MM.1S (cell line): ENCODE data around the gene SCIMP.

ENCODE experiments used
- DNase-seq: peaks from one replicate; pipeline ENCODE4 v3.0.0-alpha.2; 2015
- H2AFZ ChIP-seq: fragments of 300-600 bp; sonication (generic); 2 replicates; pipeline ENCODE4 v1.6.0; 2016; ENCODE audit warnings: antibody characterized with exemption, low read length
- H3F3A ChIP-seq: fragments of 300-600 bp; sonication (generic); 2 replicates; pipeline ENCODE4 v1.6.1; 2016; ENCODE audit warnings: mild to moderate bottlenecking, antibody characterized with exemption, low read length, moderate library complexity, mixed read lengths; ENCODE audit not compliant: insufficient read depth
- H3K27ac ChIP-seq: fragments of 300-600 bp; sonication (generic); 2 replicates; pipeline ENCODE4 v1.5.1; 2016; ENCODE audit warnings: mild to moderate bottlenecking, low read length
- H3K27me3 ChIP-seq: fragments of 300-600 bp; sonication (generic); replicated peaks from 2 replicates; pipeline ENCODE4 v1.6.0; 2016; ENCODE audit warnings: low read length; ENCODE audit not compliant: insufficient read depth
- H3K36me3 ChIP-seq: fragments of 300-600 bp; sonication (generic); replicated peaks from 2 replicates; pipeline ENCODE4 v1.6.1; 2016; ENCODE audit warnings: mild to moderate bottlenecking, low read length, mixed read lengths; ENCODE audit not compliant: insufficient read depth
- H3K4me1 ChIP-seq: fragments of 300-600 bp; sonication (generic); 2 replicates; pipeline ENCODE4 v1.6.1; 2016; ENCODE audit warnings: low read length, mixed read lengths
- H3K4me2 ChIP-seq: fragments of 300-600 bp; sonication (generic); 2 replicates; pipeline ENCODE4 v1.6.0; 2016; ENCODE audit warnings: low read depth, low read length
- H3K4me3 ChIP-seq: fragments of 300-600 bp; sonication (generic); 2 replicates; pipeline ENCODE4 v1.5.1; 2016; ENCODE audit warnings: low read length, mixed read lengths
- H3K79me2 ChIP-seq: fragments of 300-600 bp; sonication (generic); 2 replicates; pipeline ENCODE4 v1.6.1; 2016; ENCODE audit warnings: mixed run types, low read length, mixed read lengths
- H3K9ac ChIP-seq: fragments of 300-600 bp; sonication (generic); 2 replicates; pipeline ENCODE4 v1.6.1; 2016; ENCODE audit warnings: low read length, mixed read lengths
- H3K9me2 ChIP-seq: fragments of 300-600 bp; sonication (generic); replicated peaks from 2 replicates; pipeline ENCODE4 v1.6.1; 2016; ENCODE audit warnings: mild to moderate bottlenecking, low read length, mixed read lengths; ENCODE audit not compliant: insufficient read depth
- H3K9me3 ChIP-seq: fragments of 300-600 bp; sonication (generic); replicated peaks from 2 replicates; pipeline ENCODE4 v1.6.1; 2016; ENCODE audit warnings: mild to moderate bottlenecking, low read length, mixed read lengths; ENCODE audit not compliant: insufficient read depth
- H4K20me1 ChIP-seq: fragments of 300-600 bp; sonication (generic); 2 replicates; pipeline ENCODE4 v1.6.1; 2016; ENCODE audit warnings: mild to moderate bottlenecking, low read length, moderate library complexity, mixed read lengths; ENCODE audit not compliant: insufficient read depth
- CTCF ChIP-seq: fragments of 300-600 bp; sonication (generic); IDR thresholded peaks from 2 replicates; pipeline ENCODE4 v1.5.1; 2016; ENCODE audit warnings: antibody characterized with exemption, low read length, mixed read lengths
- EZH2 ChIP-seq: fragments of 300-600 bp; sonication (generic); optimal IDR thresholded peaks from 2 replicates; pipeline ENCODE3; 2017; ENCODE audit warnings: low read depth, mild to moderate bottlenecking, antibody characterized with exemption, low read length, mixed read lengths
- EZH2phosphoT487 ChIP-seq: fragments of 300-600 bp; sonication (generic); IDR thresholded peaks from 2 replicates; pipeline ENCODE4 v1.6.1; 2018; ENCODE audit warnings: antibody characterized with exemption, low read length

SCIMP gene

GRCh38 chr17:5254414-5254813 lies 19.8 kb upstream of the SCIMP start:
- H2AFZ ChIP-seq, result no peak overlapping the region

GRCh38 chr17:5249615-5250014 lies 15.0 kb upstream of the SCIMP start:
- Histone ChIP-seq H3K27ac (no peak overlapping the region), H2AFZ (no peak overlapping the region), H3K4me2 (no peak overlapping the region), H3F3A (no peaks in the 10 kb centered on the region), H3K27me3 (no peaks in the 10 kb centered on the region), H4K20me1 (no peaks in the 10 kb centered on the region), H3K9me2 (no peaks in the 10 kb centered on the region), H3K36me3 (no peaks in the 10 kb centered on the region), H3K4me1 (peaks cover 2% of the 10 kb centered on the region; the same call in 1 of the 2 replicates), H3K79me2 (no peaks in the 10 kb centered on the region), H3K9me3 (no peaks in the 10 kb centered on the region), H3K9ac (no peak overlapping the region), H3K4me3 (no peak overlapping the region)
- TF ChIP-seq EZH2phosphoT487 (no peak), CTCF (peak; percentile 63), EZH2 (no peak)
- DNase-seq, result peak; percentile 79

More at GRCh38 chr17:5254414-5254813, 19.8 kb upstream of the SCIMP start:
- H3K9me3 ChIP-seq, result no peaks in the 10 kb centered on the region
- no peak for TF ChIP-seq EZH2phosphoT487
- no peak for TF ChIP-seq EZH2
- TF ChIP-seq CTCF, result no peak
- no peak overlapping the region for H3K9ac ChIP-seq
- no peaks in the 10 kb centered on the region for H3K79me2 ChIP-seq
- H3K4me3 ChIP-seq, result no peak overlapping the region
- H4K20me1 ChIP-seq, result no peaks in the 10 kb centered on the region
- DNase-seq, result no peak
- H3K27ac ChIP-seq, result no peak overlapping the region
- no peaks in the 10 kb centered on the region for H3F3A ChIP-seq
- H3K4me2 ChIP-seq, result no peak overlapping the region
- H3K4me1 ChIP-seq, result peaks cover 11% of the 10 kb centered on the region
- no peaks in the 10 kb centered on the region for H3K9me2 ChIP-seq
- H3K27me3 ChIP-seq, result no peaks in the 10 kb centered on the region
- no peaks in the 10 kb centered on the region for H3K36me3 ChIP-seq

- H3K9me3 ChIP-seq, result no peaks in the 10 kb centered on the region
- H3K4me2 ChIP-seq, result no peak overlapping the region
- no peaks in the 10 kb centered on the region for H3K27me3 ChIP-seq
- H3K4me3 ChIP-seq, result no peak overlapping the region
- H4K20me1 ChIP-seq, result no peaks in the 10 kb centered on the region
- H3F3A ChIP-seq, result no peaks in the 10 kb centered on the region
- TF ChIP-seq CTCF (no peak), EZH2phosphoT487 (no peak), EZH2 (no peak)
- no peaks in the 10 kb centered on the region for H3K4me1 ChIP-seq
- no peak overlapping the region for H2AFZ ChIP-seq
- no peaks in the 10 kb centered on the region for H3K79me2 ChIP-seq
- H3K36me3 ChIP-seq, result no peaks in the 10 kb centered on the region
- no peaks in the 10 kb centered on the region for H3K9me2 ChIP-seq
- no peak overlapping the region for H3K27ac ChIP-seq
- no peak for DNase-seq
- H3K9ac ChIP-seq, result no peak overlapping the region
Measured at GRCh38 chr17:5248821-5249479, 14.3 kb upstream of the SCIMP start.
